Body of pancreas (tissue), 4 donors: ENCODE measurements around the gene GNPAT.

Experiments
- CTCF ChIP-seq, 7 experiments: fragments of 450-650 bp in 4 of 7; fragments of 200-600 bp in 3 of 7; sonication (generic) in 3 of 7; IDR thresholded peaks; one replicate each; pipeline ENCODE4 v1.5.1; 2016 to 2019; ENCODE audit warnings: antibody characterized with exemption in 7 of 7
- POLR2A ChIP-seq, 3 donors: fragments of 450-650 bp; IDR thresholded peaks; one replicate each; pipeline ENCODE4 v1.6.1; 2016; ENCODE audit warnings: antibody characterized with exemption in 3 of 3, mild to moderate bottlenecking in 2 of 3

GRCh38 chr1:231279683-231280082 is 38.7 kb downstream of the GNPAT start:
- TF ChIP-seq CTCF (IDR thresholded peaks at IDR 0.05) (no peak), POLR2A (IDR thresholded peaks at IDR 0.05) (no peak)
